ENCODE results near the gene ITPR2.

Gene ITPR2

GRCh38 chr12:26304273-26304672 is 528.7 kb downstream of the ITPR2 start:
- no peak for DNase-seq (ENCODE audit: low read depth in 1 of 2, low spot score in 1 of 2)
- no peak for TF ChIP-seq REST (IDR thresholded peaks at IDR 0.05; ENCODE audit: insufficient replicate concordance, low read depth)
- no peak for TF ChIP-seq POLR2AphosphoS5 (IDR thresholded peaks at IDR 0.05; ENCODE audit: low read depth)
- no peak for TF ChIP-seq CTCF (IDR thresholded peaks at IDR 0.05; ENCODE audit: insufficient read depth, low read length)
- TF ChIP-seq SPI1 (IDR thresholded peaks at IDR 0.05; ENCODE audit: borderline replicate concordance, low read depth), result no peak
- TF ChIP-seq GABPA (IDR thresholded peaks at IDR 0.05; ENCODE audit: low read depth), result no peak
- Histone ChIP-seq H3K4me3 (replicated peaks; ENCODE audit: insufficient read depth, low read length) (no peak overlapping the region), H3K27me3 (ENCODE audit: insufficient read depth, poor library complexity, severe bottlenecking) (no peaks in the 10 kb centered on the region), H3K27ac (replicated peaks) (no peak overlapping the region)

- no peak overlapping the region for H3K4me3 ChIP-seq (replicated peaks; ENCODE audit: insufficient read depth, low read length)
- no peak for DNase-seq (ENCODE audit: low read depth in 1 of 2, low spot score in 1 of 2)
- TF ChIP-seq CTCF (IDR thresholded peaks at IDR 0.05; ENCODE audit: insufficient read depth, low read length), result no peak
- no peak for TF ChIP-seq REST (IDR thresholded peaks at IDR 0.05; ENCODE audit: insufficient replicate concordance, low read depth)
- no peak for TF ChIP-seq GABPA (IDR thresholded peaks at IDR 0.05; ENCODE audit: low read depth)
- no peak for TF ChIP-seq SPI1 (IDR thresholded peaks at IDR 0.05; ENCODE audit: borderline replicate concordance, low read depth)
- no peak for TF ChIP-seq POLR2AphosphoS5 (IDR thresholded peaks at IDR 0.05; ENCODE audit: low read depth)
- H3K27me3 ChIP-seq (ENCODE audit: insufficient read depth, poor library complexity, severe bottlenecking), result no peaks in the 10 kb centered on the region
- H3K27ac ChIP-seq (replicated peaks), result no peak overlapping the region
These were observed 529.6 kb downstream of the ITPR2 start for GRCh38 chr12:26303418-26303817.

- Histone ChIP-seq H3K4me3 (replicated peaks; ENCODE audit: insufficient read depth, low read length) (no peak overlapping the region), H3K27ac (replicated peaks) (no peak overlapping the region)
- TF ChIP-seq REST (IDR thresholded peaks at IDR 0.05; ENCODE audit: insufficient replicate concordance, low read depth), result no peak
These were observed 530.2 kb downstream of the ITPR2 start for GRCh38 chr12:26302776-26303175.

GRCh38 chr12:26299751-26300150 is 533.2 kb downstream of the ITPR2 start:
- no peak for TF ChIP-seq CTCF (IDR thresholded peaks at IDR 0.05; ENCODE audit: insufficient read depth, low read length)
- DNase-seq (ENCODE audit: low read depth in 1 of 2, low spot score in 1 of 2), result no peak
- Histone ChIP-seq H3K4me3 (replicated peaks; ENCODE audit: insufficient read depth, low read length) (no peak overlapping the region), H3K27ac (replicated peaks) (no peak overlapping the region), H3K27me3 (ENCODE audit: insufficient read depth, poor library complexity, severe bottlenecking) (no peaks in the 10 kb centered on the region)

More at GRCh38 chr12:26302776-26303175, 530.2 kb downstream of the ITPR2 start:
- DNase-seq (ENCODE audit: low read depth in 1 of 2, low spot score in 1 of 2), result no peak
- H3K27me3 ChIP-seq (ENCODE audit: insufficient read depth, poor library complexity, severe bottlenecking), result no peaks in the 10 kb centered on the region

Data from HL-60 (cell line).